Transverse colon (tissue), 4 donors: ENCODE measurements around the gene MIEF1. TPM values are rescaled to one million over a fixed set of nuclear protein-coding genes. Genes with fewer than 3 reads are reported as not detected.
A peak's percentile ranks its signal among the peaks of the same experiment; 100 is the strongest.

Source experiments
- DNase-seq: peaks from one replicate; pipeline ENCODE4 v3.0.0-alpha.2; 2019
- H3K27ac ChIP-seq, 4 donors: fragments of 200-600 bp; sonication (generic); 2 replicates each; pipeline ENCODE4 v1.5.1; 2016 to 2018; ENCODE audit warnings: inconsistent platforms in 4 of 4
- H3K27me3 ChIP-seq: fragments of 200-600 bp; sonication (generic); 2 replicates; pipeline ENCODE4 v1.5.1; 2017; ENCODE audit warnings: inconsistent platforms
- H3K36me3 ChIP-seq, 4 donors: fragments of 200-600 bp; sonication (generic); 2 replicates each; pipeline ENCODE4 v1.5.1; 2017 to 2019; ENCODE audit warnings: inconsistent platforms in 4 of 4
- H3K4me1 ChIP-seq, 4 donors: fragments of 200-600 bp; sonication (generic); 2 replicates each; pipeline ENCODE4 v1.5.1; 2017 to 2020; ENCODE audit warnings: inconsistent platforms in 4 of 4
- H3K4me3 ChIP-seq, 4 donors: fragments of 200-600 bp; sonication (generic); 1 replicate in 1 of 4; 2 replicates in 3 of 4; pipeline versions ENCODE4 v1.5.1 to v1.6.1; 2017 to 2019; ENCODE audit warnings: inconsistent platforms in 4 of 4
- H3K9me3 ChIP-seq, 2 donors: fragments of 200-600 bp; sonication (generic); 2 replicates each; pipeline ENCODE4 v1.5.1; 2017 to 2019; ENCODE audit warnings: inconsistent platforms in 2 of 2
- CTCF ChIP-seq, 5 experiments: fragments of 200-600 bp in 3 of 5; fragments of 450-650 bp in 2 of 5; sonication (generic) in 3 of 5; IDR thresholded peaks; 1 replicate in 2 of 5; 2 replicates in 3 of 5; pipeline ENCODE4 v1.5.1; 2016 to 2017; ENCODE audit warnings: antibody characterized with exemption in 5 of 5, inconsistent platforms in 3 of 5, mild to moderate bottlenecking in 2 of 5, moderate library complexity in 1 of 5
- EP300 ChIP-seq: sonication (generic); formaldehyde crosslinking; IDR thresholded peaks from one replicate; pipeline ENCODE4 v1.6.1; 2017; ENCODE audit warnings: antibody characterized with exemption, low read depth
- POLR2A ChIP-seq: fragments of 450-650 bp; IDR thresholded peaks from one replicate; pipeline ENCODE4 v1.6.1; 2016; ENCODE audit warnings: antibody characterized with exemption, mild to moderate bottlenecking, moderate library complexity
- POLR2AphosphoS5 ChIP-seq, 3 donors: sonication (generic); formaldehyde crosslinking; IDR thresholded peaks; one replicate each; pipeline ENCODE4 v1.6.1; 2016; ENCODE audit warnings: antibody characterized with exemption in 3 of 3
- WGBS, 2 donors: methylation state at CpG; one replicate each; pipeline ENCODE4 v1.1.5; 2018; ENCODE audit warnings: low coverage in 1 of 2; 5-methylcytosine and 5-hydroxymethylcytosine counted together
- in situ Hi-C, 4 donors: fragments of 200-750 bp; cut with MboI; loops; one replicate each; pipeline versions ENCODE4 v1.15.0 to v1.15.1; 2017; ENCODE audit warnings: low sequenced_read_pairs in 3 of 4, low pct_ligation_motif_present in 1 of 4, low pct_unique_long_range_greater_than_20kb in 1 of 4
- intact Hi-C: fragments of 100-400 bp; cut with DNase I; formaldehyde crosslinking; loops from one replicate; pipeline ENCODE4 v1.15.1; 2023; ENCODE audit warnings: low total_unique reads
- total RNA-seq, 4 donors: library from RNA; depleted of rRNA; stranded (reverse); fragments of >200 nt; gene quantifications; one replicate each; pipeline ENCODE4 v1.1.0, GENCODE V29; 2016

MIEF1 gene
- total RNA-seq, 4 donors from 2014 or later = 11.5 to 31.0 (median 25.6) TPM

GRCh38 chr22:39456522-39457197 lies 45.4 kb upstream of the MIEF1 start, which contains the start of gene MGAT3:
Gene MGAT3 (plus strand): TSS chr22:39457012. CDS start chr22:39487348, 30,336 bp downstream.
- peaks cover 0 to 12% (median 7%) of the 10 kb centered on the region in 4 donors for H3K4me1 ChIP-seq
- TF ChIP-seq EP300 (no peak), POLR2AphosphoS5 (IDR thresholded peaks at IDR 0.05) (no peak), POLR2A (no peak), CTCF (IDR thresholded peaks at IDR 0.05) (no peak)
- H3K27ac ChIP-seq = peak within 1 kb of the TSS; percentile 15 to 56 (median 47)
- no peaks in the 10 kb centered on the region for H3K9me3 ChIP-seq
- intact Hi-C loops = no loop called here
- H3K27me3 ChIP-seq = peaks cover 43% of the 10 kb centered on the region
- peak within 1 kb of the TSS in 3 of 4 donors; percentile 13 to 43 (median 40) for H3K4me3 ChIP-seq
- DNase-seq = no peak
- 50% methylated on average over 55 of the region's 80 CpGs; no CpG with 5 or more reads in 1 of the 2 donors for WGBS, 2 donors
- no peaks in the 10 kb centered on the region for H3K36me3 ChIP-seq
- in situ Hi-C loops = no loop called here

DNA sequence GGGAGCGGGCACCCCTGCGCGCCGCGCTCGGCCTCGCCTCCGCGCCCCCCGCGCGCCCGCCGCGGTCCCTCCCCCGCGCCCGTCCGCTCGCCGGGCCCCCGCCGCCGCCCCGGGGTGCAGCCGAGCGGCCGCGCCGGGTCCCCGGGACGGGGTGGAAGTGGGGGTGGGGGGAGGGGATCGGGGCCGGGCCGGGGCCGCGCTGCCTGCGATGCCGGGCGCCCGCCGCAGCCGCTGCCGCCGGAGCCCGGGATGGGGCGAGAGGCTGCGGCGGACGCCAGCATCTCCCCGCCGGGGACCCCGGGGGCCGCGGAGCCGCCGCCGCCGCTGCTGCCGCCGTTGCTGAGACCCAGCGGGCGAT lies 44.9 kb upstream of the MIEF1 start:
- Histone ChIP-seq H3K4me3 (peak overlapping the region in 3 of 4 donors; percentile 13 to 43 (median 40)), H3K27me3 (peaks cover 43% of the 10 kb centered on the region), H3K27ac (peak overlapping the region in 3 of 4 donors; percentile 15 to 56 (median 44)), H3K9me3 (no peaks in the 10 kb centered on the region), H3K36me3 (no peaks in the 10 kb centered on the region), H3K4me1 (peaks cover 0 to 12% (median 7%) of the 10 kb centered on the region in 4 donors)
- DNase-seq = no peak
- in situ Hi-C loops = no loop called here
- no peak for TF ChIP-seq CTCF (IDR thresholded peaks at IDR 0.05)
- TF ChIP-seq POLR2A = no peak
- TF ChIP-seq POLR2AphosphoS5 (IDR thresholded peaks at IDR 0.05) = no peak
- no peak for TF ChIP-seq EP300
- intact Hi-C loops = no loop called here
- no CpG with 5 or more reads among the region's 63 CpGs for WGBS, 2 donors

- Histone ChIP-seq H3K27me3 (peaks cover 43% of the 10 kb centered on the region), H3K9me3 (no peaks in the 10 kb centered on the region), H3K36me3 (no peaks in the 10 kb centered on the region), H3K27ac (peak overlapping the region; percentile 15 to 56 (median 47)), H3K4me3 (peak overlapping the region in 3 of 4 donors; percentile 13 to 43 (median 40)), H3K4me1 (peaks cover 0 to 17% (median 7%) of the 10 kb centered on the region in 4 donors)
- intact Hi-C loops = no loop called here
- DNase-seq = no peak
- in situ Hi-C loops = no loop called here
- TF ChIP-seq CTCF (IDR thresholded peaks at IDR 0.05) = no peak
- TF ChIP-seq POLR2A = no peak
- WGBS, 2 donors = 5% methylated on average over 20 of the region's 83 CpGs; no CpG with 5 or more reads in 1 of the 2 donors
Measured at GRCh38 chr22:39457556-39458443, 44.3 kb upstream of the MIEF1 start.

GRCh38 chr22:39458444-39459083 lies 43.5 kb upstream of the MIEF1 start:
- DNase-seq = no peak
- H3K27ac ChIP-seq = peak overlapping the region in 3 of 4 donors; percentile 44 to 56 (median 50)
- in situ Hi-C loops (no loop called here), intact Hi-C loops (no loop called here)
- H3K4me1 ChIP-seq = peaks cover 0 to 17% (median 7%) of the 10 kb centered on the region in 4 donors
- peaks cover 43% of the 10 kb centered on the region for H3K27me3 ChIP-seq
- H3K9me3 ChIP-seq = no peaks in the 10 kb centered on the region
- 33 to 46% methylated on average over 3 to 10 of the region's 10 CpGs for WGBS, 2 donors
- no peaks in the 10 kb centered on the region for H3K36me3 ChIP-seq
- H3K4me3 ChIP-seq = peak overlapping the region in 1 of 4 donors; percentile 43
- no peak for TF ChIP-seq POLR2AphosphoS5 (IDR thresholded peaks at IDR 0.05)
- no peak for TF ChIP-seq CTCF (IDR thresholded peaks at IDR 0.05)
- TF ChIP-seq EP300 = no peak
- TF ChIP-seq POLR2A = no peak
